ENCODE results near the gene SEC11C.

DNA sequence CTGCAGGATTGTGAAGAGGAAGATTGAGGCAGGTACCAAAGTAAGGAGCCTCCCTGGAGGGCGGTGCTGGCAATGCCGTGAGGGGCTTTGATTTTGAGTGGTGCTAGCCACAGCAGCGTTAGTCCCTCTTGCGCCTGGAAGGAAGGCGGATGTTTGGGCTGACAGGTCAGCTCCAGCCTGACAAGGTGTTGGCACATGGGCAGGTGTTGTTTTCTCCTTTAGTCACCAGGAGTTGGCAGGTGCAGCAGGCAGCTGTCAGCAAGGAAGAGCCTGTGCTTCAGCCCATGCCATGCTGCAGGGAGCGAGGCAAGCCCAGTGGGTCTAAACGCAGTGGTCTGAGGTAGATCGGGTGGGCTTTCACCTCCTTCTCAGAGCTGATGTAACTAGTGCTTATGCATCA is 8.5 kb downstream of the SEC11C start:
- TF ChIP-seq, protein P1, sequence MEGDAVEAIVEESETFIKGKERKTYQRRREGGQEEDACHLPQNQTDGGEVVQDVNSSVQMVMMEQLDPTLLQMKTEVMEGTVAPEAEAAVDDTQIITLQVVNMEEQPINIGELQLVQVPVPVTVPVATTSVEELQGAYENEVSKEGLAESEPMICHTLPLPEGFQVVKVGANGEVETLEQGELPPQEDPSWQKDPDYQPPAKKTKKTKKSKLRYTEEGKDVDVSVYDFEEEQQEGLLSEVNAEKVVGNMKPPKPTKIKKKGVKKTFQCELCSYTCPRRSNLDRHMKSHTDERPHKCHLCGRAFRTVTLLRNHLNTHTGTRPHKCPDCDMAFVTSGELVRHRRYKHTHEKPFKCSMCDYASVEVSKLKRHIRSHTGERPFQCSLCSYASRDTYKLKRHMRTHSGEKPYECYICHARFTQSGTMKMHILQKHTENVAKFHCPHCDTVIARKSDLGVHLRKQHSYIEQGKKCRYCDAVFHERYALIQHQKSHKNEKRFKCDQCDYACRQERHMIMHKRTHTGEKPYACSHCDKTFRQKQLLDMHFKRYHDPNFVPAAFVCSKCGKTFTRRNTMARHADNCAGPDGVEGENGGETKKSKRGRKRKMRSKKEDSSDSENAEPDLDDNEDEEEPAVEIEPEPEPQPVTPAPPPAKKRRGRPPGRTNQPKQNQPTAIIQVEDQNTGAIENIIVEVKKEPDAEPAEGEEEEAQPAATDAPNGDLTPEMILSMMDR (IDR thresholded peaks at IDR 0.05): no peak
- TF ChIP-seq RCOR1 (IDR thresholded peaks at IDR 0.05; ENCODE audit: low read length) (no peak), MAX (IDR thresholded peaks at IDR 0.05; ENCODE audit: low read depth) (no peak), EP300 (IDR thresholded peaks at IDR 0.05; ENCODE audit: borderline replicate concordance in 1 of 2, low read depth in 1 of 2, low read length in 1 of 2) (no peak), RFX5 (IDR thresholded peaks at IDR 0.05; ENCODE audit: low read length) (no peak), EZH2phosphoT487 (IDR thresholded peaks at IDR 0.05; ENCODE audit: borderline replicate concordance, low read depth) (no peak)

All from SK-N-SH (cell line).